Activated CD4-positive, alpha-beta T cell treated with anti-CD3 and anti-CD28 coated beads, Interleukin-2, amount 50 U/mL, for 48 hours (primary cell): ENCODE results near the gene SET.
"Not testable (repeated sequence)": the region's sequence is repeated elsewhere in the genome, so short reads cannot be mapped to it uniquely, and the experiment has no call there.

Experiments used
- DNase-seq, 2 experiments: peaks; one replicate each; pipeline ENCODE4 v3.0.0-alpha.2; 2020

Gene SET, protein sequence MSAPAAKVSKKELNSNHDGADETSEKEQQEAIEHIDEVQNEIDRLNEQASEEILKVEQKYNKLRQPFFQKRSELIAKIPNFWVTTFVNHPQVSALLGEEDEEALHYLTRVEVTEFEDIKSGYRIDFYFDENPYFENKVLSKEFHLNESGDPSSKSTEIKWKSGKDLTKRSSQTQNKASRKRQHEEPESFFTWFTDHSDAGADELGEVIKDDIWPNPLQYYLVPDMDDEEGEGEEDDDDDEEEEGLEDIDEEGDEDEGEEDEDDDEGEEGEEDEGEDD

DNA sequence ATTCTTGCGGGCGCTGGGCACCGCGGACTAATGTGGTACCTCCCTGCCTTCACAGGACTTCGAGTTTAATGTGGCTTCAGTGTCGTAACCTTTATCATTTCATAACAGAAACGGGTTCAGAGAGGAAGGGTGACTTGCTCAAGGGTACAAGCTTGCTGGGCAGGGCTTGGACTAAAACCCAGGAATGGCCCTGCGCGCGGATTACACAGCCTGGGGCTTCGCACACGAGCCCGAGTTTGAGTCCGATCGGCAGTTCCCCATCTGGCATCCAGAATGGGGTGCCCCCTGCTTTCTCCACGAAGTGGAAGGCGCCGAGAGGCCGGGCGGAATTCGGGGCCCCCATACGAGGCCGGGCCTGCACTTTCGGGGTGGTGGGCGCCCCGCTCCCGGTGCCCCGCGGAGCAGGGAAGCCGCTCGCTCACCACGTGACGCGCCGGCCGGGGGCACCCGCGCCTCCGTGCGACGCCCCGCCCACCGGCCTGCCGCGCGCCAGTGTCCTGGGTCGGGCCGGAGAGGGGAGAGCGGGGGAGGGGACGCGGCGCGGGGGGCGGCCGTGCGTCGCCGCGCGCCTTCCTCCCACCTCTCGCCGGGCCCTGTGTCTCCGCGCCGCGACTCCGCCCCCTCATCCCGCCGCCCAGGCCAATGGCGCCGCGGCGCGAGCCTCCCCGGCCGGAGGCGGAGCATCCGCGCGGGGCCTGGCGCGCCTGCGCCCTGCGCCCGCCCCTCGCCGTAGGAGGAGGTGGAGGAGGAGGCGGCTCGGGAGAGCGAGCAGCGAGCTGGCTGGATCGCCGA is at the start of gene SET:
Gene SET, plus strand, starts transcription at position 722 of the 792 bp plus-strand sequence. CDS start 361 bp downstream, outside the sequence.
- DNase-seq, result peak; percentile 94

DNA sequence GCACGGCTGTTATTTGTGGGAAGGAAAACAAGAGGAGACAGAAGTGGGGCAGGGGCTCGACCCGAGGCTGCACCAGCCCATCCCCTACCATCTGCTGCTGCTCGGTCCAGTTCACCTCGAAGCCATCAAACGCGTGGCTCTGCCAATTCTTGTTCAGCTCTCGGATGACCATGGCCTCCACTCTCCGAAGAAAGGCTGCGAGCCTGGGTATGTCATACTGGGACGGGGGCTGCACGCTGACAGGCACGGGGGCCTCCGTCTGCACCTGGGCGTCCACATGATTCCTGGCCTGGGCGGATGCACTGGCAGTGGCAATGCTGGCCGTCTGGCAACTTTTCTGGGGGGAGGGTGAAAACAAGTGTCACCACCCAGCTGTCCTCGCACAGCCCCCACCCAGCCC is 48.4 kb upstream of the SET start:
- DNase-seq, result no peak

DNA sequence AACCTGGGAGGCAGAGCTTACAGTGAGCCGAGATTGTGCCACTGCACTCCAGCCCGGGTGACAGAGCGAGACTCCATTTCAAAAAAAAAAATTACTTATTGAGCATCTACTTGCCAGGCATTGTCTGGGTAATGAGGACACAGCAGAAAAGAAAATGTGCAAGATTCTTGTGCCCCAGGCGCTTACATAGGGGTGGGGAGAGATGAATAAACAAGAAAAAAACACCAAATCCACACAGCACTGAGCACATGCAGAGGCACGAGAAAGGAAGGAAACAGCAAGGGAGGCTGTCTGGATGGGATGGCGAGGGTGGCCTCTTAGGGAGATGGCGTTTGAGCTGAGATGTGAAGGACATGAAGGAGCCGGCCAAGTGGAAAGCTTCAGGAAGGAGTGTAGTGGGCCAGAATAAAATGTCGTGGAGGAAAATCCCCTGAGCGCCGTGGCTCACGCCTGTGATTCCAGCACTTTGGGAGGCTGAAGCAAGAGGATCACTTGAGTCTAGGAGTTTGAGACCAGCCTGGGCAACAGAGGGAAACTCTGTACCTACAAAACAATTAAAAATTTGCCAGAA is 46.3 kb upstream of the SET start:
- DNase-seq, result no peak

DNA sequence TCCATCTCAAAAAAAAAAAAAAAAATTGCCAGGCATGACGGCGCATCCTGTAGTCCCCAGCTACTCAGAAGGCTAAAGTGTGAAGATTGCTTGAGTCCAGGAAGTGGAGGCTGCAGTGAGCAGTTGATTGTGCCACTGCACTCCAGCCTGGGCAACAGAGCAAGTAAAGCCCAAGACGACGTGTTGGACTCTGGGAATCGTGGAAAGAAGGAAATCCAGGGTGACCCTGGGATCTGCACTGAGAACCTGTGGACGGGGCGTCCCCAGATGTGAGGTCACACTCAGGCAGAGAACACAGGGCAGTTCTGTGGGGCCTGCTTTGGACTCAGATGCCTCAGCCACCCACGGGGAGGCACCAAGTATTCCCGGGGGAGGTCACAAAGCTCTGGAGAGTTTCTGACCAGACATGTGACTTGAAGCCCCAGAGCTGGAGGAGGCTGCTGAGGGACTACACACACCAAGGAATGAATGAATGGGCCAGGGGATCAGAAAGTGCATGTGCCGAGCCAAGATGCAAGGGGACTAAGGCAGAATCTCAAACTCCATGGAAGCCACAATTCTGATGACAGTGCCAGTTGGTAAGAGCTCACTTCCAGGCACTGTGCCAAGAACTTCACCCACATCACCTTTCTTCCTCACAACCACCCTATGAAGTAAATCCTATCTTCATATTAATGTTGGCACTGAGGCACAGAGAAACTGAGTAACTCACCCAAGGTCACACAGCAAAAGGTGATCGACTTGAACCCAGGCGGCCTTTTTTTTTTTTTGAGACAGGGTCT is 45.3 kb upstream of the SET start:
- DNase-seq, result no peak

DNA sequence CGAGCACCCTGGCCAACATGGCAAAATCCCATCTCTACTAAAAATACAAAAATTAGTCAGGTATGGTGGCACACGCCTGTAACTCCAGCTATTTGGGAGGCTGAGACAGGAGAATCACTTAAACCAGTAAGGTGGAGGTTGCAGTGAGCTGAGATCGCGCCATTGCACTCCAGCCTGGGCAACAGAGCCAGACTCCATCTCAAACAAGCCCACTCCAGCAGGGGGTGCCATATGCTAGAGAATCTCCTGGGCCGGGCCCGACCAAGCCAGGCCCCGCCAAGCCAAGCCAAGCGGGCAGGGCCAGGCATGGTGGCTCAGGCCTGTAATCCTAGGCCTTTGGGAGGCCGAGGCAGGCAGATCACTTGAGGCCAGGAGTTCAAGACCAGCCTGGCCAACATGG is 40.8 kb upstream of the SET start:
- peak; percentile 72 to 80 for DNase-seq

DNA sequence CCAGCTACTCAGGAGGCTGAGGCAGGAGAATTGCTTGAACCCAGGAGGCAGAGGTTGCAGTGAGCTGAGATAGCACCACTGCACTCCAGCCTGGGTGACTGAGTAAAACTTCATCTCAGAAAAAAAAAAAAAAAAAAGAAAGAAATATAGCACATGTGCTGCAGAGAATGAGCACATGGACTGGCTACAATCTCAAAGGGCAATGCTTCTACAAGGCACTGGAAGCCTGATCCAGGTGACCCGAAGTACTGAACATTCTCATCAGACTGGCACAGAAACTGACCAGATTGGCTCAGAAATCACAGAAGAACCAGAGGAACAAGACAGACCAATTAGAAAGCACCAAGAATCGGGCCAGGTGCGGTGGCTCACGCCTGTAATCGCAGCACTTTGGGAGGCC is 37.2 kb upstream of the SET start:
- no peak for DNase-seq

DNA sequence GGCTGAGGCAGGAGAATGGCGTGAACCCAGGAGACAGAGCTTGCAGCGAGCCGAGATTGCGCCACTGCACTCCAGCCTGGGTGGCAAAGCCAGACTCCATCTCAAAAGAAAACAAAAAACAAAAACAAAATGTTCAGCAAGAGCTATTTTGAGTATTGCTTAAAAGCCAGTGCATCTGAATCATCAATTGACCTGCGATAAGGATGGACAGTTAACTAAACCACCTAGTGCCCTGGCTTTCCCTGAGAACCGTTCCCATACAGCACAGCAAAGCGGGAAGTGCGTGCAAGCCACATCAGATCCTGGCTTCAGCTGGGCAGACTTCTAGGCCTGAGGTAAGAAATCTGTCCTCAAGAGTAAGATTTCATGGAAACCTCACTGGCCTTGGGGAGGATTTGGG is 35.1 kb upstream of the SET start:
- DNase-seq, result no peak

DNA sequence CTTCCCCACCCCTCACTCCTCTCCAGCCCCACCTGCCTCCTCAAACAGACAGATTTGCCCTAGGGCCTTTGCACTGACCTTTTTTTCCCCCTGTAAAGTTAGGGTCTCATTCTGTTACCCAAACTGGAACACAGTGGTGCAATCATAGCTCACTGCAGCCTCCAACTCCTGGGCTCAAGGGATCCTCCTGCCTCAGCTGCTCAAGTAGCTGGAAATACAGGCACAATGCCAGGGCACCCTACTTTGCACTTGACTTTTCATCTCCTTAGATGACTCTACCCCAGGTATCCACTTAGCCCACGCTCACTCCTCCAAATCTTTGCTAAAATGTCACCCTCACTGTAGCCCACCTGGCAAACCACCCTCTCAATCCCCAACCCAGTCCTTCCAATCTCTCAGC is 34.5 kb upstream of the SET start:
- no peak for DNase-seq

DNA sequence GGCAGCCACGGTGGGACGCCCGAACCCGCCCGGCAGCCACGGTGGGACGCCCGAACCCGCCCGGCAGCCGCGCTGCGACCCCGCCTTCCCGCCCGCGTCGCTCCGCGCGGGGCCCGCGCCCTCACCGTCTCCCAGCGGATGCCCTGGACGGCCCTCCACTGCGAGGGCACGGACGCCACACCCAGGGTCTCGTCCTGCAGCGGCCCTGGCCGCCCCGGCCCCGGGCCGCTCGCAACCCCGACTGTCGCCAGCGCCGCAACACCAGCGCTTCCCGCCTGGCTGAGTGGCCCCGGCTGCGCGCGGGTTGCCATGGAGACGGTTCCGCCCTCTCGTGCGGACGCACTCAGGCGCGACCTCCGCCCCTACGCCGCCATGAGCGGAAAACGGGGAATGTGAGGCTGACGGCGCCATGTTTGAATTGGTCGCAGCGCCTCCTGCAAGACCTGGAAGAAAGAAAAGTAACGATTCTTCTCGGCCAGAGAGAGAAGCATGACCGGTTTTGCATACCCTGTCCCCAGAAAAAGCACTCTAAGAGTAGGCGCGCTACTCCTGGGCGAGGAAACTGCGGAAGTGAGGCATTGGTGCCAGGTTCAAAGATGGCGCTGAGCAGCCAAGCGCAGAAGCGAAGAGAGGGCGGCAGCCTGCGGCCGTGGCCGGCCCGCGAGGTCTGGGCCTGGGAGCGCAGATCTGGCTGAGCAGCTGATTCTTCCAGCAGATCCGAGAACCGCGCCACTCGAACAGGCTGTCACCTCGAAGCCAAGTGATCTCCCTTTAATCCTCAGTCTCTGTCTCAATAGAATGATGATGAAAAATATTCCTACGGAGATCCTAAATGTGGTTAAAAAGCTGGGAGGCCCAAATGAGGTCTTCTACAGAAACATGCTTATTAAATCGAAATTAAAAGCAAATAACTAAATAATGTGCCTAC is 32.3 kb upstream of the SET start, which contains the start of gene DYNC2I2:
Gene DYNC2I2, minus strand, starts transcription at position 432 of the 928 bp plus-strand sequence. Its CDS starts 121 bp downstream, at position 311.
- peak; percentile 98 for DNase-seq

DNA sequence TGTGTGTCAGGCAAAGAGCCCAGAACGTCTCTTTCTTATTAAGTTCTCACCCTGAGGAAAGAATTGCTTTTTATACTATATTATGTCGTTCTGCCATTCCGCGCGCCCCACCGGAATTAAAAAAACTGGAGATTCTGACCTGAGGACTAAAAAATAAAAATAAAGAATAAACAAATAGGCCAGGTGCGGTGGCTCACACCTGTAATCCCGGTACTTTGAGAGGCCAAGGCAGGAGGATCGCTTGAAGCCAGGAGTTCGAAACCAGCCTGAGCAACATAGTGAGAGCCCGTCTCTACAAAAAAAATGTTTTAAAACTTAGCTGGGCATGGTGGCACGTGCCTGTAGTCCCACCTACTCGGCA is 31.7 kb upstream of the SET start:
- peak; percentile 10 for DNase-seq

DNA sequence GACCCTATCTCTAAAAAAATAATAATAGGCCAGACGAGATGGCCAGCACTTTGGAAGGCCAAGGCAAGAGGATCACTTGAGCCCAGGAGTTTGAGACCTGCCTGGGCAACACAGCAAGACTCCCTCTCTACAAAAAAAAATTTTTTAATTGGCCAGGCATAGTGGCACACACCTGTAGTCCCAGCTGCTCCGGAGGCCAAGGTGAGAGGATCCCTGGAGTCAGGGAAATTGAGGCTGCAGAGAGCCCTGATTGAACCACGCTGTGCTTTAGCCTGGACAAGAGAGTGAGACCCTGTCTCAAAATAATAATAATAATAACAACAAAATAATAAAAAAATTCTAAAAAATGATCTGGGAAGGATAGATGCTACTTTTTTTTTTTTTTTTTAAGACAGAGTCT is 31.2 kb upstream of the SET start:
- no peak for DNase-seq

DNA sequence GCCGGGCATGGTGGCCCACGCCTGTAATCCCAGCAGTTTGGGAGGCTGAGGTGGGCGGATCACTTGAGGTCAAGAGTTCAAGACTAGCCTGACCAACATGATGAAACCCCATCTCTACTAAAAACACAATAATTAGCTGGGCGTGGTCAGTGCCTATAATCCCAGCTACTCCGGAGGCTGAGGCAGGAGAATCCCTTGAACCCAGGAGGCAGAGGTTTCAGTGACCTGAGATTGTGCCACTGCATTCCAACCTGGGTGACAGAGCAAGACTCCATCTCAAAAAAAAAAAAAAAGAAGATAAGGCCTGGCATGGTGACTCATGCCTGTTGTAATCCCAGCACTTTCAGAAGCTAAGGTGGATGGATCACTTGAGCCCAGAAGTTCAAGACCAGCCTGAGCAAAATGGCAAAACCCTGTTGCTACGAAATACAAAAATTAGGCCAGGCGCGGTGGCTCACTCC is 22.5 kb upstream of the SET start:
- DNase-seq, result not testable (repeated sequence)

DNA sequence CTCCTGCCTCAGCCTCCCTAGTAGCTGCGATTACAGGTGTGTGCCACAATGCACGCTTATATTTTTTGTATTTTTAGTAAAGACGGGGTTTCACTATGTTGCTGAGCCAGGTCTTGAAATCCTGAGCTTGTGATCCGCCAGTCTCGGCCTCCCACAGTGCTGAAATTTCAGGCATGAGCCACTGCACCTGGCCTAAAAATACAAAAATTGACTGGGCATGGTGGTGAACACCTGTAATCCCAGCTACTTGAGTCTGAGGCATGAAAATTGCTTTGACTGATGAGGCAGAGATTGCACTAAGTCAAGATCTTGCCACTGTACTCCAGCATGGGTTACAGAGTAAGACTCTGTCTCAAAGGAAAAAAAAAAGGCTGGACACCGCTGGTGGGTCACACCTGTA is 19.2 kb upstream of the SET start:
- DNase-seq, result no peak

DNA sequence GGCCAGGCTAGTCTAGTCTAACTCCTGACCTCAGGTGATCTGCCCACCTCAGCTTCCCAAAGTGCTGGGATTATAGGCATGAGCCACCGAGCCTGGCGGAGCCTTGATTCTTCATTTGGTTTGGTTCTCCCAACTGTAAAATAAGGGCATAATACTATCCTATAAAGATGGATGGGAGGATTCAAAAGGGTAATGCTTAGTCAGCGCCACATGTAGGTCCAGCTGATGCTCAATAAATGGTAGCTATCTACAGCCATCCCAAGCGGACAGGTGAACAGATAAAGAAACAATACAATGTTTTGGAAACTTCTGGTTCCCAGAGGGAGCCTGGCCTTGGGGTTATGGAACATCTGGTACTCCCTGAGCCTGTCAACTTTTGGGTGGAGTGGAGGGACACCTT is 13.6 kb upstream of the SET start:
- DNase-seq, result no peak

DNA sequence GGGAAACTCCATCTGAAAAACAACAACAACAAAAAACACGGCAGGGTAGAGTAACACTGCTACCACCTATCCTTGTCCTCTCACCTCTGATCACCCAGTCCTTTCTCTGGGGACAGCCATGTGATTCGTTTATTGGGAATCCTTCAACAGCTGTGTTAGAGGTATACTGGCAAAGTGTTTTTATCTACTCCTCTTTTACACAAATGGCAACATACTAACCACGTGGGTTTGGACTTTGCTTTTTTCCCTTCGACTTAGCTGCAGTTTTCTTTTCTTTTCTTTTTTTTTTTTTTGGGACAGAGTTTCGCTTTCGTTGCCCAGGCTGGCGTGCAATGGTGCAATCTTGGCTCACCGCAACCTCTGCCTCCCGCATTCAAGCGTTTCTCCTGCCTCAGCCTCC is 11.2 kb upstream of the SET start:
- DNase-seq, result no peak

DNA sequence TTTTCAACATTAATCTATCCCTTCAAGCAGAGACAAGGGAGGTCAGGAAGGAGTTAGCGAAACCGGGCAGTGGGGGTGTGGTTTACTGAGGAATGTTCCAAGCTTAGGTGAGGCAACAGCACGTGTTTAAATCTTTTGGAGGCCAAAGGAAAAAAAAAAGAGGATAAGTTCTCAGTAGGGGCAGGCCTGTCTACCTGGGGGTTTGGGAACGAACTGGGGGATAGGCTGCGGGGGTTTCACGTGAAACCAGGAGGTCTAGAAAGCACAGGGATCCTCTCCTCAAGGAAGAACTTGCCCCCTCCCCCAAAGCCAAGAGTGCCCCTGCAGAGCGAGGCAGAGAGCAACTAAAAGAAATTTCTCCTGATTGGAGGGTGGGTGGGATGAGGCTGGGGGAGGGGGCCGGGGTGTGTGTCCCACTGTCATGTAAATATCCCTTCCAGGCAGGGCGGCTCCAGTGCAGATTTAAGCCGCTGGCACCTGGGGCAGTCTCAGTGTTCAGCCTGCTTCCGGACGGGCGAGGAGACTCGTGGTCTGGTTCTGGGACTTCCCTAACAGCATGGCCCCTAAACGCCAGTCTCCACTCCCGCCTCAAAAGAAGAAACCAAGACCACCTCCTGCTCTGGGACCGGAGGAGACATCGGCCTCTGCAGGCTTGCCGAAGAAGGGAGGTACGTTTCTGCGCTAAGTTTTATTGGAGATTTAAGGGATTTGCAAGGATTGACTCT is 5.5 kb upstream of the SET start:
- peak; percentile 46 to 59 for DNase-seq

DNA sequence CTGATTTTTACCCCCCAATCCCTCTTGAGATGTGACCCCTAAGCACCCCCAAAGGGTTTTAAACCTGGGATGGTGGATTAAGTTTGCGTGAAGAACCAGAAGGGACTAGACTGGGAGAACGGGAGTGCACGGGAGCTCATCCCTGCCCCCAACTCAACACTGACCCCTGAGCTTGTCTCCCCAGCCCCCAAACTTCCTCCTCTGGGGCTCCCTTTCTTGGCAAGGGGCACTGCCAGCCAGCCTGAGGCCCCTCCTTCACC is 5.0 kb upstream of the SET start:
- peak in 1 of 2 experiments; percentile 25 for DNase-seq

DNA sequence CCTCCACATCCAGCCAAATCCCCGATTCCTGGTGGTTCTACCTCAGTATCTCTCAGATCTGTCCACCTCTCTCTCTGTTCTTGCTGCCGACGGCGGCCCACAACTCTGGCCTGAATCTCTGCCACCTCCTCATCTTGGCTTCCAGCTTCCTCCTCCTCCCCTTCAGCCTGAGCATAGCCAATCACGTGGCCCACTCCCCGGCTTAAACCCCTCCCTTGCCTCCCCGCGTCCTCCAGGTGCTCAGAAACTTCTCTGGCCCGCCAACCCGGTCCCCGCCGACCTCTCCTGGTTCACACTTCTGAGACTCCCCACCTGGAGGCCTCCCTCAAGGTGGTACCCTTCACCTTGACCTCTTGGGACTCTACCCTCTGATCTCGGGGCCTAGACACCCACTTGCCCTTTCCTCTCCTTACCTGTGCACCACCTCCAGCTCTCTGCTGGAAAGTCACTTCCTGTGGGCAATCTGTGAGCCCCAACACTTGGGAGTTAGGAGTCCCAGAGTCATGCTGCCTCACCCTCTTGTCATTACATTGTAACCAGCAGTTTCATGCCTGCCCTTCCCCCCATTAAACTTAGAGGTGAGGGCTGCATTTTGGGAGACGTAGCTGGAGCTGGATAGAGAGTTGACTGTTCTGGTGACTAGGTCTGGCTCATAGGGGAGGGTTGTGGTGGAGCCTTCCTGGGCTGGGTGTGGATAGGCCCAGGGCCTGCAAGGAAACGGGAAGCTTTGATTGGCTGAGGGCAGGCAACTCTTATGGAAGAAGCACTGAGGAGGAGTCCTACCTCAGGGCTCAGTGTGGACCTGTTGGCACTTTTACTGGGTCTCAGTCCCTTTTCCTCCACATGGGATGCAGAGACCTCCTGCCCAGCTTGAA is 4.5 kb upstream of the SET start:
- DNase-seq, result peak; percentile 80 to 86

DNA sequence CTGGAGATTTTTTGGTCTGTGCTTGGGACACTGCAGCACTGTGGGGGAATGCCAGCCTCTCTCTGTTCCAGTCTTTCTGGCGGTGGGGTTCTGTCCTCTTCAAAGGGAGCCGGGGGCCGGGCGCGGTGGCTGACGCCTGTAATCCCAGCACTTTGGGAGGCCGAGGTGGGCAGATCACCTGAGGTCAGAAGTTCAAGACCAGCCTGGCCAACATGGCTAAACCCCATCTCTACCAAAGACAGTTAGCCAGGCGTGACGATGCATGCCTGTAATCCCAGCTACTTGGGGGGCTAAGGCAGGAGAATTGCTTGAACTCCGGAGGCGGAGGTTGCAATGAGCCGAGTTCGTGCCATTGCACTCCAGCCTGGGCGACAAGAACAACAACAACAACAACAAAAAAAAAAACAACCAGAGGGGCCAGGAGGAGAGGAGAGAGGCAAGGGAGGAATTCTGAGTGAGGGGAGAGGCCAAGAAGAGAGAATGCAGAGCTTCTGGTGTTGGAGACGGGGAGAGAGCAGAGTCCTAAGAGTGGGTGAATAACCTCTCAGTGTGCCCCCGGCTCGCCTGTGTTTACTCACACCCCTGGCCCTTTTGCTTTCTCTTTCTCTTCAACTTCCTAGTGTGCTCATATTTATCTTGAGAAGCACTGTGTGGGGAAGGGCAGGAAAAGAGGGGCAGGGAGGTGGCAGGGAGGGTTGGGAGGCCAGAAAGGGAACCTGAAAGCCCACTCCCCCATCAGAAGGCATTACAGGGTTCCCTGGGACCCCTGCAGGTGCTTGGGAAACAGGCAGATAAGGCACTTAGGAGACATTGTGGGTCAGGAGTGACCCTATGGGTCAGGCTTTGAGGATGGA is 3.2 kb upstream of the SET start:
- DNase-seq, result peak; percentile 24 to 42

DNA sequence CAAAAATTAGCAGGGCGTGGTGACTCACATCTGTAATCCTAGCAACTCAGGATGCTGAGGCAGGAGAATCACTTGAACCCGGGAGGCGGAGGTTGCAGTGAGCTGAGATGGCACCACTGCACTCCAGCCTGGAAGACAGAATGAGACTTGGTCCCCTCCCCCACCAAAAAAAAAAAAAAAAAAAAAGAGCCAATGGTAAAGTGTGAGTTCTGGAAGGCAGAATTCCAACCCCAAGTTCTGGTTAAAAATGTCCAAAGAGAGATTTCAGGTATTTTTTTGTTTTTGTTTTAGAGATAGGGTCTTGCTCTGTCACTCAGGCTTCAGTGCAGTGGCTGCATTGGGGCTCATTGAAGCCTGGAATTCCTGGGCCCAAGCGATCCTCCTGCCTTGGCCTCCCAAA is 1.6 kb upstream of the SET start:
- DNase-seq, result no peak
